GM13977 (cell line): Measurements from ENCODE around the gene SART1.

Experiments used
- DNase-seq: peaks from one replicate; pipeline ENCODE4 v3.0.0; 2012; ENCODE audit warnings: low spot score
- CTCF ChIP-seq: IDR thresholded peaks from 2 replicates; pipeline ENCODE4 v1.5.1; 2012; ENCODE audit warnings: mild to moderate bottlenecking, control low read depth; ENCODE audit not compliant: insufficient read depth; ENCODE audit errors: extremely low read depth, missing control alignments
- in situ Hi-C: fragments of 300-500 bp; cut with MboI; formaldehyde crosslinking; loops from one replicate; pipeline ENCODE4 v1.12.0; 2022; ENCODE audit warnings: low sequenced_read_pairs, low pct_unique_long_range_greater_than_20kb, mixed read lengths, inconsistent platforms; ENCODE audit not compliant: unreplicated experiment

Gene SART1

GRCh38 chr11:65931773-65932557 is 29.6 kb upstream of the SART1 start:
- DNase-seq = no peak
- no peak for TF ChIP-seq CTCF
- in situ Hi-C loops = no loop called here

- DNase-seq = no peak
- no peak for TF ChIP-seq CTCF
- in situ Hi-C loops = no loop called here
These were observed 29.0 kb upstream of the SART1 start for GRCh38 chr11:65932558-65932919.

GRCh38 chr11:65934014-65934413 is 27.5 kb upstream of the SART1 start:
- TF ChIP-seq CTCF = no peak
- in situ Hi-C loops = no loop called here
- no peak for DNase-seq

- in situ Hi-C loops = no loop called here
- TF ChIP-seq CTCF = no peak
- no peak for DNase-seq
These were observed 23.8 kb upstream of the SART1 start for GRCh38 chr11:65937766-65938165.

- no peak for TF ChIP-seq CTCF
- in situ Hi-C loops = no loop called here
- no peak for DNase-seq
These were observed 19.7 kb upstream of the SART1 start for GRCh38 chr11:65941720-65942310.

GRCh38 chr11:65942531-65942930 is 19.0 kb upstream of the SART1 start:
- TF ChIP-seq CTCF = no peak
- no peak for DNase-seq
- in situ Hi-C loops = no loop called here
